ENCODE data around the gene ANP32E.
"Not testable (repeated sequence)": the region's sequence is repeated elsewhere in the genome, so short reads cannot be mapped to it uniquely, and the experiment has no call there.

ANP32E gene

GRCh38 chr1:150235294-150235851 lies 539 bp downstream of the ANP32E start:
- H3K4me3 Mint-ChIP-seq, result no peak overlapping the region
- peak; percentile 31 for DNase-seq (ENCODE audit: low spot score)
- H3K27ac Mint-ChIP-seq, result no peak overlapping the region
- peaks cover 12% of the 10 kb centered on the region for H3K36me3 Mint-ChIP-seq (ENCODE audit: low read depth)
- no peaks in the 10 kb centered on the region for H3K27me3 Mint-ChIP-seq (ENCODE audit: low read depth)
- H3K9me3 Mint-ChIP-seq, result no peaks in the 10 kb centered on the region
- H3K4me1 Mint-ChIP-seq (ENCODE audit: low read depth), result peaks cover 17% of the 10 kb centered on the region

GRCh38 chr1:150234566-150235293 lies 1.2 kb downstream of the ANP32E start:
- H3K9me3 Mint-ChIP-seq, result no peaks in the 10 kb centered on the region
- H3K36me3 Mint-ChIP-seq (ENCODE audit: low read depth), result peaks cover 18% of the 10 kb centered on the region
- peak; percentile 95 for DNase-seq (ENCODE audit: low spot score)
- H3K4me1 Mint-ChIP-seq (ENCODE audit: low read depth), result peaks cover 17% of the 10 kb centered on the region
- no peaks in the 10 kb centered on the region for H3K27me3 Mint-ChIP-seq (ENCODE audit: low read depth)
- H3K4me3 Mint-ChIP-seq, result peak overlapping the region; percentile 86
- H3K27ac Mint-ChIP-seq, result no peak overlapping the region

DNA sequence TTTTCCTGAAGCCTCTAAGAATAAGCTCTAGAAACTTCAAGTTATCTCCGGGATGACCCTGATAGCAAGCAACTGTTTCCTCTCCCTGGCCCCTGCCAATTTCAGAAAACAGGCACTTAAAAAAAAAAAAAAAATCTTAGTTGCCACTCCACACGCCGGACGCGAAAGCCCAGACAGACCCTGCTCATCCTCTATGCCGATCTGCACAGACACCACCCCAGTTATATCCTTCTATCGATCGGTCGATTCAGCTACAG lies 1.7 kb downstream of the ANP32E start:
- Mint-ChIP-seq H3K27me3 (ENCODE audit: low read depth) (no peaks in the 10 kb centered on the region), H3K27ac (no peak overlapping the region), H3K4me1 (ENCODE audit: low read depth) (peaks cover 17% of the 10 kb centered on the region), H3K9me3 (no peaks in the 10 kb centered on the region), H3K36me3 (ENCODE audit: low read depth) (peaks cover 19% of the 10 kb centered on the region), H3K4me3 (peak overlapping the region; percentile 86)
- no peak for DNase-seq (ENCODE audit: low spot score)

DNA sequence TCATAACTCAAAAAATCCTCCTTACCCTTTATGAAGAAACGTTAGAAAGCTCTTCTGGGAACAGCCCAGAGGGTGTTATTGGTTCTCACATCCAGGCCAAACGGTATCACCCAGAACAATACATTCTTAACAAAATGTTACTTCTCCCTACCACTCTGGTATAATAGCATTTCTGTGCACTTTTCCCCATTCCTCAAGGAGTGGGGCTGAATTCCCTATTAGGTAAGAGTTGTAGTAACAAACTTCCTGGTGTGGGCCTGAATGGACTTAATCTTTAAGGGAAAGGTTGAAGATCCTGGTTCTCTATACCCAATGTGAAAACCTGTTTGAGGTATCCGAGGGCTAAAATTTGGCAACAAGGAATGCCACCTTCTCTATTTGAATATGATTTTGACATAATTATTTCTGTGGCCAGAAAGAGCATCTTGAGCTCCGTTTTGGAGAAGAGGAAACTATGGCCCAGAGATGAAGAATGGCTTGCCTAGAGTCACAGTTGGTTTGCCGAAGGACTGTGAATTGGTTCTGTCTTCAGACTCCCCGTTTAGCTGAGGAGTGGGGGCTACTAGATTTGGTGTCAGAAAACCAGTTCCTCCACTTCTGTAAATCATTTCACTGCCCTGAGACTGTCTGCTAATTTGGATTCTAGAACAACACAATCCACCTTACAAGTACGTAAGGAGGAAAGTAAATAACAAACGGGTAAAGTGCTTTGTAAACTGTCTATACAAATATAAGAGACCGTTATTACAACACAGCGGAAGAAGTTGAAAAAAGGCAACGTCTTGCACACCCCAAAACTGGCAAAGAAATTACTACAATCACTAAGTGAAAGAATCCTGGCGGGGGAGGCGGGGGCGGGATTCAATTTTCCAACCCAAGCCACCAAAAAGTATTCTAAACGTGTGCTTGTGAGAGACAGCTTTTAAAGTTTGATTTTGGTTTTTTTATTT lies 2.3 kb downstream of the ANP32E start:
- Mint-ChIP-seq H3K9me3 (no peaks in the 10 kb centered on the region), H3K27me3 (ENCODE audit: low read depth) (no peaks in the 10 kb centered on the region), H3K4me1 (ENCODE audit: low read depth) (peaks cover 17% of the 10 kb centered on the region), H3K4me3 (peak overlapping the region; percentile 86), H3K27ac (no peak overlapping the region), H3K36me3 (ENCODE audit: low read depth) (peaks cover 24% of the 10 kb centered on the region)
- peak; percentile 19 for DNase-seq (ENCODE audit: low spot score)

GRCh38 chr1:150232921-150233320 lies 3.0 kb downstream of the ANP32E start:
- H3K27ac Mint-ChIP-seq; DNase-seq (ENCODE audit: low spot score); H3K9me3 Mint-ChIP-seq; H3K27me3 Mint-ChIP-seq (ENCODE audit: low read depth): not testable (repeated sequence)
- Mint-ChIP-seq H3K4me1 (ENCODE audit: low read depth) (peaks cover 17% of the 10 kb centered on the region), H3K36me3 (ENCODE audit: low read depth) (peaks cover 28% of the 10 kb centered on the region), H3K4me3 (peak overlapping the region; percentile 86)

GRCh38 chr1:150228246-150228645 lies 7.7 kb downstream of the ANP32E start:
- H3K4me1 Mint-ChIP-seq (ENCODE audit: low read depth), result peaks cover 10% of the 10 kb centered on the region
- not testable (repeated sequence) for H3K9me3 Mint-ChIP-seq; H3K4me3 Mint-ChIP-seq; H3K27ac Mint-ChIP-seq; DNase-seq (ENCODE audit: low spot score); H3K27me3 Mint-ChIP-seq (ENCODE audit: low read depth)
- H3K36me3 Mint-ChIP-seq (ENCODE audit: low read depth), result peaks cover 55% of the 10 kb centered on the region

- Mint-ChIP-seq H3K27ac (no peak overlapping the region), H3K4me1 (ENCODE audit: low read depth) (peaks cover 9% of the 10 kb centered on the region), H3K36me3 (ENCODE audit: low read depth) (peaks cover 58% of the 10 kb centered on the region), H3K27me3 (ENCODE audit: low read depth) (no peaks in the 10 kb centered on the region), H3K9me3 (no peaks in the 10 kb centered on the region), H3K4me3 (no peak overlapping the region)
- no peak for DNase-seq (ENCODE audit: low spot score)
These were observed 8.7 kb downstream of the ANP32E start for GRCh38 chr1:150227228-150227627.

DNA sequence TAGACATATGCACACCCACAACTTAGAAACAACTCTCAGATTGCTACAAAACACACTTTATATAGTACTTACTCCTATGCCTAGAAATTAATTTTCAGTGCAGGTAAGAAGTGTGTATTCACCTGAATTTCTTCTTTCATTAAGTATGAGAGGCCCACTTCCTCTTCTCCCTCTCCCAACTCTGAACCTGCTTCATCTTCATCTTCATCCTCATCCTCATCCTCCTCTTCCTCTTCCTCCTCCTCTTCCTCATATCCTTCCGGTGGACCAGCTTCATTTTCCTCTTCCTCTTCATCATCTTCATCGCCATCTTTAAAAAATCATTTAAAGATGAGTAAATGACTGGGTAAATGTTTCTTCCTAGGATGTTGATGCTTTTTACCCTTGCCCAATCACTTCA lies 9.4 kb downstream of the ANP32E start:
- H3K4me3 Mint-ChIP-seq, result no peak overlapping the region
- H3K36me3 Mint-ChIP-seq (ENCODE audit: low read depth), result peaks cover 61% of the 10 kb centered on the region
- H3K27me3 Mint-ChIP-seq (ENCODE audit: low read depth), result no peaks in the 10 kb centered on the region
- H3K4me1 Mint-ChIP-seq (ENCODE audit: low read depth), result peaks cover 9% of the 10 kb centered on the region
- H3K27ac Mint-ChIP-seq, result peak overlapping the region; percentile 60
- no peak for DNase-seq (ENCODE audit: low spot score)
- H3K9me3 Mint-ChIP-seq, result no peaks in the 10 kb centered on the region

DNA sequence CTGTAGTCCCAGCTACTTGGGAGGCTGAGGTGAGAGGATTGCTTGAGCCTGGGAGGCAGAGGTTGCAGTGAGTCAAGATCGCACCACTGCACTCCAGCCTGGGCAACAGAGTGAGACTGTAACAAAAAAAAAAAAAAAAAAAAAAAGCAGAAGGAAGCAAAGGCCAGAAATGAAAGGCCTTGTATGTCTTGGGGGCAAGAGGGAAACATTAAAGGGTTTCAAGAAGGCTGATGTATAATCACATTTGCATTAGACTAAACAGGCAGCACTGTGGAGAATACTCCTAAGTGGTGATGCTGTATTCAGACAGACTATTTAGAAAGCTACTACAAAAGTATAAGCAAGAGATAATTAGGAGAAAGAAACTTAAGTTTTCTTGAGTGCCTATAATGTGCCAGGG lies 10.4 kb downstream of the ANP32E start:
- no peak for DNase-seq (ENCODE audit: low spot score)
- H3K27me3 Mint-ChIP-seq (ENCODE audit: low read depth), result no peaks in the 10 kb centered on the region
- H3K4me3 Mint-ChIP-seq, result no peak overlapping the region
- H3K4me1 Mint-ChIP-seq (ENCODE audit: low read depth), result peaks cover 9% of the 10 kb centered on the region
- H3K36me3 Mint-ChIP-seq (ENCODE audit: low read depth), result peaks cover 57% of the 10 kb centered on the region
- H3K9me3 Mint-ChIP-seq, result no peaks in the 10 kb centered on the region
- no peak overlapping the region for H3K27ac Mint-ChIP-seq

- no peak overlapping the region for H3K4me3 Mint-ChIP-seq
- no peak overlapping the region for H3K27ac Mint-ChIP-seq
- peaks cover 54% of the 10 kb centered on the region for H3K36me3 Mint-ChIP-seq (ENCODE audit: low read depth)
- no peaks in the 10 kb centered on the region for H3K27me3 Mint-ChIP-seq (ENCODE audit: low read depth)
- H3K9me3 Mint-ChIP-seq, result no peaks in the 10 kb centered on the region
- no peak for DNase-seq (ENCODE audit: low spot score)
- peaks cover 9% of the 10 kb centered on the region for H3K4me1 Mint-ChIP-seq (ENCODE audit: low read depth)
These were observed 10.9 kb downstream of the ANP32E start for GRCh38 chr1:150224983-150225382.

DNA sequence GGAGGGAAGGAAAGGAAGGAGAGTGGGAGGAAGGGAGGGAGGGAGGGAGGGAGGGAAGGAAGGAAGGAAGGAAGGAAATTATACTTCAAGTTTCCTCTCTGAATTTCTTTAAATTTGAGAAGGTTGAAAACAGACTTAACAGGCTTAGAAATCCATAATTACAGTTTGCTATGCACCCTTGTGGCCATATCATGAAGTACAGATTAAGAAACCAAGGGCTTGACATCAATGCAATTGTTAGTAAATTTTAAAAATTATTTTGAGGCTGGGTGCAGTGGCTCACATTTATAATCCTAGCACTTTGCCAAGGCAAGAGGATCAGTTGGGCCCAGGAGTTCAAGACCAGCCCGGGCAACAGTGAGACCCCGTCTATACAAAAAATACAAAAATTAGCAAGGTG lies 14.4 kb downstream of the ANP32E start:
- Mint-ChIP-seq H3K36me3 (ENCODE audit: low read depth) (peaks cover 44% of the 10 kb centered on the region), H3K27me3 (ENCODE audit: low read depth) (no peaks in the 10 kb centered on the region), H3K4me3 (no peak overlapping the region), H3K9me3 (no peaks in the 10 kb centered on the region), H3K27ac (no peak overlapping the region), H3K4me1 (ENCODE audit: low read depth) (peaks cover 6% of the 10 kb centered on the region)
- no peak for DNase-seq (ENCODE audit: low spot score)

DNA sequence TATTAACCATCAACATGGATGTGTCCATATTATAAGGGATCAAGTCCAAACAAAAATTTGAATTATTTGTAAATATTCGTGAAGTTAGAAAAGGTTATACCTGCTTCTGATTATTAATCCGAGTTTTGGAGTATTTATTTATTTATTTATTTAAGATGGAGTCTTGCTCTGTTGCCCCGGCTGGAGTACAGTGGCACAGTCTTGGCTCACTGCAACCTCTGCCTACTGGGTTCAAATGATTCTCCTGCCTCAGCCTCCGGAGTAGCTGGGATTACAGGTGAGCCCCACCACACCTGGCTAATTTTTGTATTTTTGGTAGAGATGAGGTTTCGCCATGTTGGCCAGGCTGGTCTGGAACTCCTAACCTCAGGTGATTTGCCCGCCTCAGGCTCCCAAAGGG lies 20.1 kb downstream of the ANP32E start:
- H3K9me3 Mint-ChIP-seq; H3K27me3 Mint-ChIP-seq (ENCODE audit: low read depth); DNase-seq (ENCODE audit: low spot score); H3K27ac Mint-ChIP-seq; H3K4me3 Mint-ChIP-seq: not testable (repeated sequence)
- Mint-ChIP-seq H3K36me3 (ENCODE audit: low read depth) (peaks cover 19% of the 10 kb centered on the region), H3K4me1 (ENCODE audit: low read depth) (peaks cover 14% of the 10 kb centered on the region)

DNA sequence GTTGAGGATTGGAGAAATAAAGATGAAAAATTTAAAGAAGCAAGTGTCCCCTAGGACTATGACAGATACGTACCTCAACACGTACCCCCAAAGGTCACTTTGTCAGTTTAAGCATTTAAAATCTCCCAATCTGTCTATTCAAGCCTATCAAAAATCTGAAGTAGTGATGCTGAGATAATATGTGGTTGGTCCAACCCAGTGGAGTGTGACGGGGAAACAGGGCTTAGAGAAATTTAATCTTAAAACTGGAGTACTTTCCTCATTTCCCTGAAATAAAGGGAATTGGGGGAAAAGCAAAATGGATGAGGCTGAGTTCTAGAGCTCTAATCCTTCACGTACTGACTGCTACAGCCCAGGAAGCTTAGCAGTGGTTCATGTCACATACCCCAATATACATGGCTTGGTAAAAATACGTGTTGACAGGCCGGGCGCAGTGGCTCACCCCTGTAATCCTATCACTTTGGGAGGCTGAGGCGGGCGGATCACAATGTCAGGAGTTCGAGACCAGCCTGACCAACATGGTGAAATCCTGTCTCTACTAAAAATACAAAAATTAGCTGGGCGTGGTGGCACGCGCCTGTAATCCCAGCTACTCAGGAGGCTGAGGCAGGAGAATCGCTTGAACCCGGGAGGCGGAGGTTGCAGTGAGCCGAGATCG lies 21.7 kb downstream of the ANP32E start:
- peak overlapping the region; percentile 87 for H3K4me3 Mint-ChIP-seq
- H3K36me3 Mint-ChIP-seq (ENCODE audit: low read depth), result peaks cover 10% of the 10 kb centered on the region
- not testable (repeated sequence) for DNase-seq (ENCODE audit: low spot score); H3K9me3 Mint-ChIP-seq; H3K27me3 Mint-ChIP-seq (ENCODE audit: low read depth)
- H3K4me1 Mint-ChIP-seq (ENCODE audit: low read depth), result peaks cover 14% of the 10 kb centered on the region
- peak overlapping the region; percentile 95 for H3K27ac Mint-ChIP-seq

All from T-helper 2 cell treated with Interferon-gamma antibody and Interleukin-4, amounts not matched to agents 5 μg/mL and 100 μg/mL, for 36 hours (primary cell).